Activated CD8-positive, alpha-beta memory T cell treated with anti-CD3 and anti-CD28 coated beads, Interleukin-2, amount 10 ng/mL, durations not matched to agents 7 days and 5 days (primary cell): ENCODE data around the gene CDH26. TPM values are rescaled to one million over a fixed set of nuclear protein-coding genes. Genes with fewer than 3 reads are reported as not detected.

Experiments
- ATAC-seq: fragments of 150-1000 bp; cut with Tn5 transposase; one replicate; pipeline ENCODE4 v1.10.0; 2021; ENCODE audit warnings: moderate library complexity
- CTCF ChIA-PET: fragments of 350-600 bp; sonication (Branson Sonifier 250); formaldehyde crosslinking; loops from one replicate; lab custom pipeline; 2021; ENCODE audit warnings: antibody characterized with exemption; lab: Charles Lee
- DNase-seq: peaks from one replicate; pipeline ENCODE4 v3.0.0-alpha.2; 2020
- H3K27ac Mint-ChIP-seq: one replicate; pipeline ENCODE4 v1.8.0; 2021; ENCODE audit warnings: mild to moderate bottlenecking, mixed read lengths
- H3K27me3 Mint-ChIP-seq: one replicate; pipeline ENCODE4 v1.8.0; 2021; ENCODE audit warnings: mixed read lengths
- H3K36me3 Mint-ChIP-seq: one replicate; pipeline ENCODE4 v1.8.0; 2021; ENCODE audit warnings: mild to moderate bottlenecking, mixed read lengths
- H3K4me1 Mint-ChIP-seq: one replicate; pipeline ENCODE4 v1.8.0; 2021; ENCODE audit warnings: mixed read lengths
- H3K4me3 Mint-ChIP-seq: one replicate; pipeline ENCODE4 v1.8.0; 2021; ENCODE audit warnings: mild to moderate bottlenecking, moderate library complexity, mixed read lengths
- H3K9me3 Mint-ChIP-seq: one replicate; pipeline ENCODE4 v1.8.0; 2022; ENCODE audit warnings: low read depth, mixed read lengths
- total RNA-seq, 2 experiments: library from RNA; stranded (reverse); gene quantifications; one replicate each; pipeline ENCODE4 v1.2.3, GENCODE V29; 2021

The CDH26 gene
- total RNA-seq, 2 experiments from 2014 or later: 0.42 to 1.5 TPM

GRCh38 chr20:59972037-59972801 is 14.0 kb downstream of the CDH26 start:
- DNase-seq: no peak
- ATAC-seq: no peak
- Mint-ChIP-seq H3K4me3 (no peak overlapping the region), H3K4me1 (no peaks in the 10 kb centered on the region), H3K36me3 (no peaks in the 10 kb centered on the region), H3K27ac (no peak overlapping the region), H3K9me3 (no peaks in the 10 kb centered on the region), H3K27me3 (no peaks in the 10 kb centered on the region)
- CTCF ChIA-PET: interaction anchor here (0.9 to 1.6 kb wide), 2 partner anchors 32 to 38 kb away, joined by 3 read pairs; partner anchors contain the start of genes FAM217B and PPP1R3D

- H3K4me3 Mint-ChIP-seq: no peak overlapping the region
- CTCF ChIA-PET: interaction anchor here (0.8 kb wide), 1 partner anchor 9 kb away, joined by 3 read pairs; no protein-coding TSS in a partner anchor
- no peak overlapping the region for H3K27ac Mint-ChIP-seq
Measured at GRCh38 chr20:59976156-59976782, 18.0 kb downstream of the CDH26 start.

GRCh38 chr20:59977086-59977485 is 18.9 kb downstream of the CDH26 start:
- Mint-ChIP-seq H3K27me3 (no peaks in the 10 kb centered on the region), H3K9me3 (no peaks in the 10 kb centered on the region), H3K27ac (no peak overlapping the region), H3K4me1 (no peaks in the 10 kb centered on the region), H3K36me3 (no peaks in the 10 kb centered on the region), H3K4me3 (no peak overlapping the region)
- ATAC-seq: no peak
- DNase-seq: no peak
- CTCF ChIA-PET: interaction anchor here (0.8 kb wide), 1 partner anchor 8 kb away, joined by 3 read pairs; no protein-coding TSS in a partner anchor

More at GRCh38 chr20:59976156-59976782, 18.0 kb downstream of the CDH26 start:
- ATAC-seq (no peak), DNase-seq (no peak)
- Mint-ChIP-seq H3K27me3 (no peaks in the 10 kb centered on the region), H3K4me1 (no peaks in the 10 kb centered on the region), H3K9me3 (no peaks in the 10 kb centered on the region), H3K36me3 (no peaks in the 10 kb centered on the region)

- Mint-ChIP-seq H3K27ac (no peak overlapping the region), H3K9me3 (no peaks in the 10 kb centered on the region), H3K27me3 (no peaks in the 10 kb centered on the region), H3K4me1 (no peaks in the 10 kb centered on the region), H3K36me3 (no peaks in the 10 kb centered on the region), H3K4me3 (no peak overlapping the region)
- CTCF ChIA-PET: no interaction called here
- DNase-seq (no peak), ATAC-seq (no peak)
Measured at GRCh38 chr20:59983076-59983475, 24.9 kb downstream of the CDH26 start.

DNA sequence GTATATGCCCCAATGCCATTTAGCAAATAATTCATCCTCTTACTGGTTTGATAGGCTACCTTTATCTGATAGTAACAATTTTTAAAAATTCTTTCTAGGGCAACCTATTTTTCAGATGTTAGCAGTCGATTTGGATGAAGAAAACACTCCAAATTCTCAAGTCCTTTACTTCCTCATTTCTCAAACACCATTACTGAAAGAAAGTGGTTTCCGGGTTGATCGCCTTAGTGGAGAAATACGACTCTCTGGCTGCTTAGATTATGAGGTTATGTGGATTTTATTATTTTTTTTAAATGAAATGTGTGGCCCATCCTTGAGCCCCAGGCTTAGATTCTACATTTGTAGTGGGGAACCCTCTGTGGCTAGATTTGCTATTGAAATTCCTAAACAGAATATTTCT is 26.3 kb downstream of the CDH26 start:
- Mint-ChIP-seq H3K9me3 (no peaks in the 10 kb centered on the region), H3K4me1 (no peaks in the 10 kb centered on the region), H3K36me3 (no peaks in the 10 kb centered on the region), H3K27me3 (no peaks in the 10 kb centered on the region), H3K4me3 (no peak overlapping the region), H3K27ac (no peak overlapping the region)
- CTCF ChIA-PET: no interaction called here
- DNase-seq (no peak), ATAC-seq (no peak)

- Mint-ChIP-seq H3K4me3 (no peak overlapping the region), H3K9me3 (no peaks in the 10 kb centered on the region), H3K27ac (no peak overlapping the region), H3K4me1 (no peaks in the 10 kb centered on the region), H3K36me3 (no peaks in the 10 kb centered on the region), H3K27me3 (no peaks in the 10 kb centered on the region)
- ATAC-seq: no peak
- CTCF ChIA-PET: interaction anchor here (0.7 kb wide), 1 partner anchor 8 kb away, joined by 3 read pairs; no protein-coding TSS in a partner anchor
- DNase-seq: no peak
Measured at GRCh38 chr20:59985164-59985563, 26.9 kb downstream of the CDH26 start.

- no peak for ATAC-seq
- no peak for DNase-seq
- Mint-ChIP-seq H3K9me3 (no peaks in the 10 kb centered on the region), H3K27ac (no peak overlapping the region), H3K36me3 (no peaks in the 10 kb centered on the region), H3K27me3 (no peaks in the 10 kb centered on the region), H3K4me1 (no peaks in the 10 kb centered on the region), H3K4me3 (no peak overlapping the region)
- CTCF ChIA-PET: interaction anchor here (0.7 kb wide), 2 partner anchors 9 to 71 kb away, joined by 3 read pairs; no protein-coding TSS in a partner anchor
Measured at GRCh38 chr20:59985864-59986263, 27.6 kb downstream of the CDH26 start.

GRCh38 chr20:59987135-59987534 is 28.9 kb downstream of the CDH26 start:
- DNase-seq (no peak), ATAC-seq (no peak)
- H3K27me3 Mint-ChIP-seq: no peaks in the 10 kb centered on the region
- CTCF ChIA-PET: interaction anchor here (0.6 kb wide), 1 partner anchor 416 kb away, joined by 3 read pairs; no protein-coding TSS in a partner anchor
- H3K4me3 Mint-ChIP-seq: no peak overlapping the region
- no peaks in the 10 kb centered on the region for H3K36me3 Mint-ChIP-seq
- no peaks in the 10 kb centered on the region for H3K4me1 Mint-ChIP-seq
- H3K27ac Mint-ChIP-seq: no peak overlapping the region
- no peaks in the 10 kb centered on the region for H3K9me3 Mint-ChIP-seq

- no peak for ATAC-seq
- DNase-seq: no peak
Measured at GRCh38 chr20:59988141-59988540, 29.9 kb downstream of the CDH26 start.

GRCh38 chr20:59992526-59993084 is 34.4 kb downstream of the CDH26 start:
- ATAC-seq (no peak), DNase-seq (no peak)
- Mint-ChIP-seq H3K4me1 (peaks cover 1% of the 10 kb centered on the region), H3K27ac (no peak overlapping the region), H3K4me3 (no peak overlapping the region), H3K36me3 (no peaks in the 10 kb centered on the region), H3K27me3 (no peaks in the 10 kb centered on the region), H3K9me3 (no peaks in the 10 kb centered on the region)
- CTCF ChIA-PET: interaction anchor here (1.1 kb wide), 1 partner anchor 46 kb away, joined by 3 read pairs; no protein-coding TSS in a partner anchor

More at GRCh38 chr20:59988141-59988540, 29.9 kb downstream of the CDH26 start:
- CTCF ChIA-PET: no interaction called here
- Mint-ChIP-seq H3K36me3 (no peaks in the 10 kb centered on the region), H3K4me1 (no peaks in the 10 kb centered on the region), H3K27me3 (no peaks in the 10 kb centered on the region), H3K27ac (no peak overlapping the region), H3K4me3 (no peak overlapping the region), H3K9me3 (no peaks in the 10 kb centered on the region)

DNA sequence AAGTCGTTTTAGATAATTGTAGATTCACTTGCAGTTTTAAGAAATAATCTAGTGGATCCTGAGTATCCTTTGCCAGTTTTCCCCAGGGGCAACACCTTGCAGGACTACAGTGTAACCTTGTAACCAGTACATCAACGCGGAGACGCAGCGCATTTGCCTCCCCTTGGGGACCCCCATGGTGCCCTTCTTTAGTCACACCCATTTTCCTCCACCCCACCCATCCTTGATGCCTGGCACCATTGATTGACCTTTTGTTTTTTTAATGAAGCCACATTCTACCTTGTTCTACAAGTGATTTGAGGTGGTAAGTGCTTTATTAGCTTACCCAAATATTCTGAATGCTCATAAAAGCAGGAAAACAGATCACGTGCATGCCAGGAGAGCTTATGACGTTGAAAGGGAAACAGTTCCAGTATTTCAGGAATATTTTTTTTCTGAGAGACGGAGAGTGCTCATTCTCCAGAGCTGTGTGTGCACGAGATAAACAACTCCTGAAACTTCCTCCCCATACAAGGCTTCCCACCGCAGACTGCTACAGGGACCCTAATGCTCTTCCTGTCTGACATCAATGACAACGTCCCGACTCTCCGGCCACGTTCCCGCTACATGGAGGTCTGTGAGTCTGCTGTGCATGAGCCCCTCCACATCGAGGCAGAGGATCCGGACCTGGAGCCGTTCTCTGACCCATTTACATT is 35.7 kb downstream of the CDH26 start:
- Mint-ChIP-seq H3K27me3 (no peaks in the 10 kb centered on the region), H3K36me3 (no peaks in the 10 kb centered on the region), H3K9me3 (no peaks in the 10 kb centered on the region), H3K27ac (no peak overlapping the region), H3K4me1 (peaks cover 1% of the 10 kb centered on the region), H3K4me3 (no peak overlapping the region)
- CTCF ChIA-PET: interaction anchor here (2.1 kb wide), 1 partner anchor 64 kb away, joined by 5 read pairs; no protein-coding TSS in a partner anchor
- DNase-seq (no peak), ATAC-seq (no peak)

DNA sequence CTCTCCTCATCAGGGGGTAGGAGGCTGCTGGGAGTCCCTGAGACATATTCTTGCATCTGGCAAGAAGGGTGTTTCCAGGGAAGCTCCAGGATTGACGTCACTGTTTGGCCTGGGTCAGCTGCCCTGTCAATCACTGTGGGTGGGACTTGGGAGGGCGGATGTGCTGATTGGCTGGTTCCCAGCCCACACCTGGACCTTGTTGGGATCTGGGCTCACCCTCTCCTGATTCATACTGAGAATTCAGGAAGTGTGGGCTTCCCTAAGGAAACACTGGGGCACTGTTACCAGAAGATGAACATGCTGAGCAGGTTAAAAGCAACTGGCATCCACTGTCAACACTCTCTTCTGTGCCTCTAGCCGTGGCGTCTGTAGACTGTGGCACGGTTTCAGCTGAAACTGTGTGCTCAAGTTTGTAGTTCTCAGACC is 36.5 kb downstream of the CDH26 start:
- H3K4me3 Mint-ChIP-seq: no peak overlapping the region
- no peak overlapping the region for H3K27ac Mint-ChIP-seq
- no peak for DNase-seq
- H3K4me1 Mint-ChIP-seq: peaks cover 1% of the 10 kb centered on the region
- CTCF ChIA-PET: interaction anchor here (2.1 kb wide), 1 partner anchor 63 kb away, joined by 5 read pairs; no protein-coding TSS in a partner anchor
- H3K9me3 Mint-ChIP-seq: no peaks in the 10 kb centered on the region
- ATAC-seq: no peak
- no peaks in the 10 kb centered on the region for H3K27me3 Mint-ChIP-seq
- H3K36me3 Mint-ChIP-seq: no peaks in the 10 kb centered on the region

GRCh38 chr20:59996108-59996507 is 37.9 kb downstream of the CDH26 start:
- H3K4me1 Mint-ChIP-seq: peaks cover 1% of the 10 kb centered on the region
- no peak overlapping the region for H3K27ac Mint-ChIP-seq
- CTCF ChIA-PET: no interaction called here
- no peaks in the 10 kb centered on the region for H3K36me3 Mint-ChIP-seq
- no peak for DNase-seq
- H3K9me3 Mint-ChIP-seq: no peaks in the 10 kb centered on the region
- ATAC-seq: no peak
- H3K27me3 Mint-ChIP-seq: no peaks in the 10 kb centered on the region
- H3K4me3 Mint-ChIP-seq: no peak overlapping the region
